GM18517 (cell line): Measurements from ENCODE around the gene C20orf141.
"Not testable (repeated sequence)": the region's sequence is repeated elsewhere in the genome, so short reads cannot be mapped to it uniquely, and the experiment has no call there.

ENCODE experiments used
- ATAC-seq: cut with Tn5 transposase; IDR thresholded peaks from one replicate; pipeline ENCODE4 v1.9.1; 2021; ENCODE audit warnings: mild to moderate bottlenecking, moderate library complexity; ENCODE audit not compliant: unreplicated experiment

C20orf141 gene, protein sequence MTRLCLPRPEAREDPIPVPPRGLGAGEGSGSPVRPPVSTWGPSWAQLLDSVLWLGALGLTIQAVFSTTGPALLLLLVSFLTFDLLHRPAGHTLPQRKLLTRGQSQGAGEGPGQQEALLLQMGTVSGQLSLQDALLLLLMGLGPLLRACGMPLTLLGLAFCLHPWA

DNA sequence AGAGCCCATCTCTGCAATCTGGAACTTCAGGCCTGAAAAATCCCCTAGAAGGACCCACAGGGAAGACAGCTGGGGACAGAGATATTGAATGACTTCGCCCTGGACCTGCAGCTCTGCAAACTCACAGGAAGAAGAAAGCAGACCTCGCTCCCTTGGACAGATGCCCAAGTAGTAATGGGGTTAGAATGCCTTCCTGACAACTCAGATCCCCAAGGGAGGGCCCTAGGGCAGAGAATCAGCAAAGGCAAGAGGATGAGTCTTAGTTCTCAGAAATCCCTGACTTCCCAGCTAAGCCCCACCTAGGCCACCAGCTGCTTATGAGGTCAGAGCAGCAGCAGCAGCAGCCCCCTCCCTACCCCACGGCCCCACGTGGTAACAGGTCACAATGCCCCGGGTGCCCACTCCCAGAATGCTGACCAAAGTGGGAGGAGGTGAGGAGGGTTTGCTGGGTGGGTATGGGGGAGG lies at the start of gene C20orf141:
TSS of gene C20orf141 (plus strand) at position 401 of the 465 bp plus-strand sequence. CDS start 198 bp downstream, outside the sequence.
- ATAC-seq = no peak

DNA sequence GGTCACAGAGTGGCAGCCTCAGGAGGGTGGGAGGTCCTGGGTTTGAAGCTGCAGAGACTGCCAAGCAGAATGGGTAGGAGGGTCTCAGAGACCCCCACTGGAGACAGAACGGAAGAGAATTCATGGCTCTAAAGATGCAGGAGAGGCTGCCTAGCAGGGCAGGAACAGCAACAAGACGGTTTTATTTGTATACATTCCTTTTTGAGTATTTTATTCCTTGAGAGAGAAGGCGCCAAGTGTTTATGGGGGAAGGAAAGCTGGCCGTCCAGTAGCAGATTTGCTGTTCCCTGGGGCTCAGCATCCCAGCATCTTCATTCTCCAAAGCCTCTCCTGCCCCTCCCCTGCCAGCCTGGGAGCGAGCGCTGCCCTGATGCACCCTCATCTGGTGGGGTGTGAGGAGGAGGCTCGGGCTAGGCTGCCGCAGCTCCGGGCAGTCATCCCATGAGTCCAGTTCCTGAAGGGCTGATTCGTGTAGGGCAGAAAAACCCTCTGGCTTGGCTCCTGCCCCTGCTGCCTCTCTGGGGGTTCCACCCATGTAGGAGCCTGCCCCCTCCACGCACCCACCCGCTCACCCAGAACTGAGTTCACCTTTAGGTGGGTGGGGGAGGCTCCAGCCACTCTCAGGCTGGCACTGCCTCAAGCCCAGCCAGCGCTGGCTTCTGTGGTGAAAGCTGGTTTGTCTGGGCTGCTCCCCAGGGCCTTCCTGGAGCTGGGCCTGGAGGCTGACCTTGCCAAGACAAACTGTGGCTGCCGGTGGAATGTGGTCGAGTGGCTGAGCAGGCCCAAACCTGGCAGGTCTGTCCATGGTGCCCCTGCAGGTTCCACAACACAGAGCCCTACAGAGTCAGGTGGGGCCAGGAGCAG lies 46.8 kb upstream of the C20orf141 start:
- no peak for ATAC-seq

DNA sequence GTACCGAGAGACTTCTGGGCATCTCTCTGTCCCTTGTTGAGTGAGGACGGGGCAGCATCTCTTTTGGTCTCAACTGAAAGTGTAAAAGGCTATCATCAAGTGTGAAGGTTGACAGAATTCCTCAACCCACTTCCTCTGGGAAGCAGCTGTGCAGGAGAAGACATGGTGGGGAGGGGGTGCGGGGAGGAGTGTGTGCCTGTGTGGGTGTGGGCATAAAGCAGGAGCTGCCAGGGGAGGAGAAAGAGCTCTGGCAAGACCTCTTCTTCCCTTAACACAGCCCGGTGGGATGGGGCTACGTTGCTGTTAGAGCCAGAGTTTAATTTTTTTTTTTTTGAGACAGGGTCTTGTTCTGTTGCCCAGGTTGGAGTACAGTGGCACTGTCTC lies 46.2 kb upstream of the C20orf141 start:
- no peak for ATAC-seq

DNA sequence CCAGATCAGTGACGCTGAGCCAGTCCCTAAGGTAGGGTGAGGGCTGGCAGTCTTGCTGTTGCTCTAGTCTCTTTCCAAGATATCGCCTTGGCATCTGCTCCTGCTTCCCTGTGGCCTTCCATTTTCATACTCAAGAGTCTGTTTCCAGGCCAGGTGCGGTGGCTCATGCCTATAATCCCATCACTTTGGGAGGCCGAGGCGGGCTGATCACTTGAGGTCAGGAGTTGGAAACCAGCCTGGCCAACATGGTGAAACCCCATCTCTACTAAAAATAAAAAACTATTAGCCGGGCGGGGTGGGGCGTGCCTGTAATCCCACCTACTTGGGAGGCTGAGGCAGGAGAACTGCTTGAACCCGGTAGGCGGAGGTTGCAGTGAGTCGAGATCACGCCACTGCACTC lies 44.7 kb upstream of the C20orf141 start:
- ATAC-seq = not testable (repeated sequence)

DNA sequence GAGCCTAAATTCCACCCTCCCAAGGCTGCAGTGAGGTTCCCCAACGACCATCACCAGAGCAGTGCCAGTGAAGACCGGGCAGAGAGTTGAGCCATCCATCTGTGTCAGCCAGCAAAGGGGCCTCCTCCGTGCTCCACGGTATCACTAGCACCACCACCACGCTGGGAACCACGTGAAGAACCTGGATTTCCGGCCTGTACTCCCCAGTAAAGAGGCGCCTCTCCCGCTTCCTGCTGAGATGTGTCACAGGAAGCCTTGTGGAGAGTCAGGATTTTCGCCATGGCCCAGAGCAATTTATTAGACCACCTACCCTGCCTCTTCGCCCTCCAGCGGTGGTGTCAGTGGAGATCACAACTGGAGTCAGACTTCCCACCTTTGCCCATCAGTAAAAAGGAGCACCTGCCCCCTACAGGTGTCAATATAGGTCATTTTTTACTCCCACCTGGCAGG lies 43.1 kb upstream of the C20orf141 start:
- ATAC-seq = no peak

DNA sequence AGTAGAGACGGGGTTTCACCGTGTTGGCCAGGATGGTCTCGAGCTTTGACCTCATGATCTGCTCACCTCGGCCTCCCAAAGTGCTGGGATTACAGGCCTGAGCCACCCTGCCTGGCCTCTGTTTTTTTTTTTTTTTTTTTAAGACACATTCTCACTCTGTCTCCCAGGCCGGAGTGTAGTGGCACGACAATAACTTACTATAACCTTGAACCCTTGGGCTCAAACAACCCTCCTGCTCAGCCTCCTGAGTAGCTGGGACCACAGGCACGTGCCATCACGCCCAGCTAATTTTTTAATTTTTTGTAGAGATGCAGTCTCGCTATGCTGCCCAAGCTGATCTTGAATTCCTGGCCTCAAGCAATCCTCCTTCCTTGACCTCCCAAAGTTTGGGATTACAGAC lies 41.0 kb upstream of the C20orf141 start:
- ATAC-seq = no peak

DNA sequence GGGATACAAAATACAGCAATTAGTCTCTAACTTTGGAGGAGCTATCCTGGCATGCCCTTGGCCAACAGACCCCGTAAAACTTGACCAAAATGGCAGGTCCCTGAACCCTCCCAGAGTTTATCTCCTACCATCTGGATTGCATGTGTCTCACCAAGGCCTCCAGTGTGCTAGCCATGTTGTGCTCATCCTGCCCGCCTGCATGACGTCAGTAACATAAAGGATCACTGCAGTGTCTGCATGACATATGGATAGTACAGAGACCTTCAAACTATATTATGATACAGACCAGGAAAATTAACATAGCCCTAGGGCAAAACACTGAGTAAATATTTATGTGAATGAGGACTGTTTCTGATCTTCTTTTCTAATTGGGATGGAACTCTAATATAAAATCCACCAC lies 39.6 kb upstream of the C20orf141 start:
- no peak for ATAC-seq

DNA sequence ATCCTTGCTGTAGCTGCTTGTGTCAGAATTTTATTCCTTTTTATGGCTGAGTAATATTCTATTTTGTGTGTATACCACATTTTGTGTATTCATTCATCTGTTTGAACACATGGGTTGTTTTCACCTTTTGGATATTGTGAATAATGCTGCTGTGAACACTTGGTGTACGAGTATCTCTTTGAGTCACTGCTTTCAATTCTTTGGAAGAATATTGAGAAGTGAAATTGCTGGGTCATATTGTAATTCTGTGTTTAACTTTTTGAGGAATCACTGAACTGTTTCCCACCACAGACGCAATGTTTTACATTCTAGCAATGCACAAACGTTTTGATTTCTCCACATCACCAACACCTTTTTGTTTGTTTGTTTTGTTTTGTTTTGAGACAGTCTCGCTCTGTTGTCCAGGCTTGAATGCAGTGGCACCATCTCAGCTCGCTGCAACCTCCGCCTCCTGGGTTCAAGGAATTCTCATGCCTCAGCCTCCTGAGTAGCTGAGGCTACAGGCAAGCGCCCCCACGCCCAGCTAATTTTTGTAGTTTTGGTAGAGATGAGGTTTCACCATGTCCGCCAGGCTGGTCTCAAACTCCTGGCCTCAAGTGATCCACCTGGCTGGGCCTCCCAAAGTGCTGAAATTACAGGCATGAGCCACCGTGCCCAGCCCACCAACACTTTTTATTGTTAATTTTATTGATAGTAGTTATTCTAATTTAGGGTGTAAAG lies 36.0 kb upstream of the C20orf141 start:
- ATAC-seq = no peak

DNA sequence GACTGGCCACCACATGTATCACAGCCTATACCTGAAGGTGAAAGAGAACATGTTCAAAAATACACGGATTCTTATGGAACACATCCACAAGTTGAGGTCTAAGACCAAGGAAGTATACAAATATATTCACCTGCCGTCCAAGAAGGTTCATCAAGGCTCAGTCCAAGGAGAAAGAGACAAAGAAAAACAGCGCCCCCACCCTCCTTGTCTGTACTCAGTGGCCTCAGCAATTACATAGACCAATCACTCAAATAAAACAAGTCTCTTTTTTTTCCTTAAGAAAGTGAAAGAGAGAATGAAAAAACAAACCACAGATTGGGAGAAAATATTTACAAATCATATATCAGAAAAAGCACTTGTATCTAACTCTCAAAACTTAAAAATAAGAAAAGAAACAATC lies 33.8 kb upstream of the C20orf141 start:
- ATAC-seq = no peak

DNA sequence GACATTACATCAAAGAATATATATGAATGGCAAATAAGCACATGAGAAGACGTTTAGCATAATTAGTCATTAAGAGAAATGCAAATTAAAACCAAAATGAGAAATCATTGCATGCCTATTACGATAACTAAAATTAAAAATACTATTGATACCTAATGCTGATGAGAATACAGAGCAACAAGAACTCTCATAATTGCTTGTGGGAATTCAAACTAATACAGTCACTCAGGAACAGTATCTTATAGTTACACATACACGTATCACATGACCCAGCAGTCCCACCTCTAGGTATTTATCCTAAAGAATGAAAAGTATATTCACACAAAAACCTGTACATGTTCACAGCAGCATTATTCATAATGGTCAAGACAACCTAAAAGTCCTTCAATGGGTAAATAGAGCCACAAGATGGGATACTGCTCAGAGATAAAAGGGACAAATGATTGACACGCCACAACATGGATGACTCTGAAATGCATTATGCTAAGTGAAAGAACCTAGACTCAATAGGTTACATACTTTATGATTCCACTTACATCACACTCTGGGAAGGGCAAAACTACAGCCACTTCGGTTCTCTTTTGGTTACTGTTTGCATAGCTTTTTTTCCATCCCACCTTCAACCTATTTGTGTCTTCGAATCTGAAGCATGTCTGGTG lies 30.8 kb upstream of the C20orf141 start:
- ATAC-seq = no peak

DNA sequence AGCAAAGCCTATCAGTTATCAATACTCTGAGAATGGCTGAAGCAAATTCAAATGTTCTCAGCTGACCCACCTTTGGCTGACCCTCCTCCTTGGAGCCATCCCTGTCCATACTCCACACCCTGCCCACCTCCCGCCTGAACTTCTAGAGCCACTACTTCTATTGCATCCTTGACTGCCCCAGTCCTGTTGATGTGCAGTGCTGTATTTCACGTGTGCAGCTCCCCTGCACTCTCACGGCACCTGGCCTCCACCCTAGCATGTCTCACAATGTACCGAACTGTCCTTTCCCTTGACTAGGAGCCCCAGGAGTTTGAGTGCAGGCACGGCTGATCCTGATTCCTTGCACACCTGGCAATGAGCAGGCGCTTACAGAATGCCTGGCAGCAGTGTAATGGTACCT lies 21.3 kb upstream of the C20orf141 start:
- no peak for ATAC-seq

DNA sequence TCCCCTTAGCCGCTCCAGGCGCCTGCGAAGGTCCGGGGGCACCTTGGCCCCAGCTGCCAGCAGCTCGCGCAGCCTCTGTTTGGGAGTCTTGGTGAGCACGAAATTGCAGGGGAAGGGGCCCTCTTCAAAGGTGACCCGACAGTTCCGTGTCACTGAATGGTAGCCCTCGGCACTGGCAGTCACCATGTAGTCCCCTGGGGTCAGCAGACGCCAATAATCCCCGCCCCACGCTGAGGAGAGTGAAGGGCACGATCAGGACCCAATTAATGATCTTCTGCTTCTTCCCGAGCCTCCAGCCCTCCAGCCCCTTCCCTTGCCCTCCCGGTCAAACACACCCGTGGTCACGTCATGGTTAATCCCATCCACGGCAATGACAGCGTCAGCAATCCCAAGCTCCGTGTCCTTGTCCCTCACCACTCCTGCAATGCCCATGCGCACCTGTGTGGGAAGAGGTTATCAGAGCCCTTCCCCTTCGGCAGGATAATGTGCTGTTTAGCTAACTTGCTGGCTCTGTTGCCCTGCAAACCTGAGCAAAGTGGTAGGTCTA lies 20.5 kb upstream of the C20orf141 start:
- ATAC-seq = no peak

DNA sequence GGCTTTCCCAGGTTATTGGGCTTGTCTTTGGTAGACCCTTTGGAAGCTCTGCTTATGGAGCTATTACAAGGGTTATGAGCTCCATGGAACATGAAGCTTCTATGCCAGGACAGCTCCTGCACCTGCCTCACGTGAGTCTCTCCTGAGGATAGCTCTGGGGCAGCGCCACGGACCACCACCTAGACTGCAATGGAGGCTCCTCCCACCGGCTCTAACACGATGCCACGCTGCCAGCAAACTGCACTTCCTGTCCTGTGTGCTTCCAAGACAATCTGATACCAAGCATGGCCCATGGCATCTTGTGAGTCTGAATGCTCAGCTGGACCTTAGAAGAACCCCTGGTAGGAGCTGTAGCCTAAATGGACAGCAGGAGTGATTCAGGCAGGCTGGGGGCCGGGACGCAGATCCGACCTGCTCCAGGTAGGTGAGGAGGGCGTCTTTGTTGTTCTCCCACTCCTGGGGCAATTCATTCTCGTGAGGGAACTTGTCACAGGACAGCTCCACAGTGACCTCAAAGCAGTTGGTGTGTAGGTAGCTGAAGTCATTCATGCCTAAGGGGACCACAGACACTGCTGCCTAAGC lies 19.8 kb upstream of the C20orf141 start:
- no peak for ATAC-seq

DNA sequence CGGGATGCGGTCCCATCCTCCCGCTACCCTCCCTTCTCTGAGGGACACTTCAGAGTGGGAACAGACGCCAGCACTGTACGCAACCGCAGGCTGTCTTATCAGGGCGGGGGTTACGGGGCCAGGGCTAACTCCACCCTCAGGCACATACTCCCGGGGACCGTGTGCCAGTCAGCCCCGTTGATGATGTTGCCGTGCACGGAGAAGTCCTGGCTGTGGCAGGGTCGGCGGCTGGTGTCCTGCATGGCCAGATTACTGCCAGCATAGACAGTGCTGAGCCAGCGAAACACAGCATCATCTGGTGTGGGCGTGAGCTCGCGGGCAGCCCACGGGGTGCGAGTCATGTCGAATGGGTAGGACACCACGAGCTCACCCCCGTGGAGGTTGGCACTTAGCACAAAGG lies 19.3 kb upstream of the C20orf141 start:
- no peak for ATAC-seq

DNA sequence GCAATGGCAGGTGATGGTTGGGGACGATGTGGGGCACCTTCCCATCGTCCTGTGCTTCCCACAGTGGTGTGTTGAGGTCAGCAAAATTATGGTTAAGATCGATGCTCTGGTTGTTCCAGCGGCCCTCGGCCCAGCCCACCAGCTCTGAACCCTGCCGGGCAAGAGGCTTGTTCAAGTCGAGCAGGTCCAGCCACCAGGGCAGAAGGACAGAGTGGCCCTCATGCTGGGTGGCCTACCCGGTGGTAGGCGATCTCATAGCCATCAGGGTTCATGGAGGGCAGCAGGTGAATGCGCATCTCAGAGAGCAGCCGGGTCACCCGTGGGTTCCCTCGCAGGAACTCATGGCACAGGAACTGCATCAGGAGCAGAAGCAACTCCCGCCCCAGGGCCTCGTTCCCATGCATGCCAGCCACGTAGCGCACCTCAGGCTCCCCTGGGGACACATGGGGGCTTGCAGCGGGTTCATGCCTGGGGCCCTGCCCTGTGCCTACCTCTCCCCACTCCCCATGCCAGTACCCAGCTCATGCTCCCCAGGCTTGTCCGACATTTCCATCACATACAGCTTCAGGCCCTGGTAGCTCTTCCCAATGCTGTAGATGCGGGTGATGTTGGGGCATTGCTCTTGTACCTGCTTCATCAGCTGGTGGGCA lies 18.7 kb upstream of the C20orf141 start:
- no peak for ATAC-seq

DNA sequence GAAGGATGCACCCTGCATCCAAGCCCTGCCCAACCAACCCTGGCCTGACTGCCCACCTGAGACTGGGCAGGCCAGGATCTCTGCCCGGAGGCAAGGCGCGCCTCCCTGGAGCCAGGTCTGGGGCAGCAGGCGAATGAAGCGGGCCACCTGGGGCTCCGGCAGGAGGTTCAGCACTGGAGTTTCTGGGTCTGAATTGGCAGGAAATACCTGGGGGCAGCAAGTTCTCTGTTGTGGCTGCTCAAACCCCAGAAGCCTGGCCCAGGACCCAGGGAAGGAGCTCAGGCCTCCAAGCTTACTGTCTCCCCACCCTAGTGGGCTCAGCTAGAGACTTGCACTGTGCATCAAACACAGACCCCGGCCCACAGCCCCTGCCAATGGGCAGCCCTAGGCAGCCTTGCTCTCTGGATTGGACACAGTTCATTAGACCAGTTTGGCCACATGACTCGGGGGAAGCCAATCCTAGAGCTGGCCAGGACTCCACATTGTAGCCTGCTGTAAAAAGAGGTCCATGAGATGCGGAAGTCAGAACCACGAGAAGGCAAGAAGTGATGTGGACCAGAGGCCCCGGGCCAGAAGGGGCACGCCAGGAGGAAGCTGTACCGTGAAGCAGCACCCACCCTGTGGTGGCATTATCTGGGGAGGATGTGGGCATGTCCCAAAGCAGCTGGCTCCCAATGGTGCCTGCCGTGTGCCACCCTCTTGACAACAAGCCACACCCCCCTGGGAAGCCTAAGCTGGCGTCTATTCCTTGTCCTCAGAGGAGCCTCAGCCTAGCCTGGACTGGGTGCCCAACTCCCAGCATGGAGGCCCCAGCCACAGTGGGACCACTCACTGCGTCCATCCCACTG lies 17.4 kb upstream of the C20orf141 start:
- no peak for ATAC-seq

DNA sequence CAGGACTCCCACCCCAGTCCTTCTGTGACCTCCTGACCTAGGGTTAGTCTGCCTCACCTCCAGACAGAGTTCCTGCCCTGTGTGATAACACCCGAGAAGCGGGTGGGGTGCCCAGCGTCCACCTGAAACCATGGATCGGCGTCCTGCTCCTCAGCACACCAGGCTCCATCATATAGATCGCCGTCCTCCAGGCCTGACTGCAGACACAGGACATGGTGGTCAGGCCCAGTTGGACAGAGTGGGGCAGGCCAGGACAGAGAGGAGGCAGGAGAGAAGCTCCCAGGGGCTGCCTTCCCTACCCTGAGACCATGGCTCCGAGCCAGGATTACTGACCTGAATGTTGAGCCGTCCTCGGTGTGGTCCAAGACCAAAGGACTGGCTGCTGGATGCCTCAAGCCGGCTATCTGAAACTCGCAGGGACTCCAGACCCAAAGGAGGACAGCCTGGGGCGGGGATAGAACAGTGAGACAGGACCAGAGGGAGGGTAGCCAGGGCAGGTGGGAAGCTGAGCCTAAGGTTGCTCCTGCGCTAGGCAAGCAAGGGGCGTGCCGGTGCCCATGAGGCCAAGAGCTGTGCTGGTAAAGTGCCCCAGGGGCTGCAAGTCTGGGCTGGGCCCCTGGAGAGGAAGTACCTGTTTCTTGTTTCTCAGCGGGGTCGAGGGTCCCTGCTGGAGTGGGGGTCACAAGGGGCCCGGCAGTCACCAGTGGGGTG lies 16.5 kb upstream of the C20orf141 start:
- no peak for ATAC-seq

DNA sequence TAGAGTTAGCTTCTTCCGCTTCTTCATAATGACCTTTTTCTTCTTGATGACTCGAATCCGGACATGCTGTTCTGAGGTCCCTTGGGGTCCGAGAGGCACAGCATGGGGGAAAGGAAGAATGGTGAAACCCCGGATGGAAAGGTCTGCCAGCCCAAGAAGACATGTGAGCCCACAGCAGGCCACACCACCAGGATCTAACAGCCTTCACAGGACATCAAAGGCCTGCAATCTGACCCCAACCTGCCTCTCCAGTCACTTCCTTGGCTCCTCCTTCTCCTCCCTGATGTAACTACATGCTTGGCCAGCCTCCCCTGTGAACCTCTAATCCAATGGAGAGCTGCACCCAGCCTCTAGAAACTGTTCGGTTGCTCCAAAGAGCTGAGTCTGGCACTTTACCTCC lies 16.0 kb upstream of the C20orf141 start:
- no peak for ATAC-seq
